GM12875 (cell line): ENCODE measurements around the gene CCDC33.

Experiments used
- H3K4me3 ChIP-seq: one replicate; pipeline ENCODE4 v1.5.1; 2011; ENCODE audit warnings: low read depth, low read length, control low read depth
- CTCF ChIP-seq: IDR thresholded peaks from 2 replicates; pipeline ENCODE4 v1.5.1; 2011; ENCODE audit warnings: low read depth, mild to moderate bottlenecking, control low read depth, inconsistent platforms, low read length, moderate library complexity, borderline replicate concordance; ENCODE audit not compliant: insufficient read depth

CCDC33 gene

GRCh38 chr15:74334127-74334526, 98.0 kb downstream of the CCDC33 start:
- no peak for TF ChIP-seq CTCF
- H3K4me3 ChIP-seq: no peak overlapping the region

- TF ChIP-seq CTCF: no peak
- no peak overlapping the region for H3K4me3 ChIP-seq
Measured at GRCh38 chr15:74335396-74335795, 99.3 kb downstream of the CCDC33 start.

GRCh38 chr15:74336061-74337005, 100.2 kb downstream of the CCDC33 start:
- no peak for TF ChIP-seq CTCF
- H3K4me3 ChIP-seq: no peak overlapping the region

- no peak for TF ChIP-seq CTCF
- H3K4me3 ChIP-seq: no peak overlapping the region
Measured at GRCh38 chr15:74337146-74337545, 101.0 kb downstream of the CCDC33 start.

GRCh38 chr15:74337607-74338211, 101.6 kb downstream of the CCDC33 start:
- TF ChIP-seq CTCF: no peak
- no peak overlapping the region for H3K4me3 ChIP-seq

- H3K4me3 ChIP-seq: no peak overlapping the region
- no peak for TF ChIP-seq CTCF
Measured at GRCh38 chr15:74338676-74339075, 102.5 kb downstream of the CCDC33 start.
